Psoas muscle (tissue), 8 donors: ENCODE data around the gene IGSF9B. TPM values are rescaled to one million over a fixed set of nuclear protein-coding genes. Genes with fewer than 3 reads are reported as not detected.
"Not testable (repeated sequence)": the region's sequence is repeated elsewhere in the genome, so short reads cannot be mapped to it uniquely, and the experiment has no call there.

Source experiments
- ATAC-seq, 4 donors: fragments of 200-7000 bp; cut with Tn5 transposase; one replicate each; pipeline ENCODE4 v1.9.1; 2020; ENCODE audit warnings: moderate library complexity in 3 of 4, mild to moderate bottlenecking in 2 of 4
- DNase-seq, 2 donors: peaks; one replicate each; pipeline ENCODE4 v3.0.0-alpha.2; 2020
- H3K27ac ChIP-seq: fragments of 200-600 bp; one replicate; pipeline ENCODE4 v1.8.0; 2022
- H3K27me3 ChIP-seq, 3 donors: fragments of 200-600 bp in 1 of 3; one replicate each; pipeline versions ENCODE4 v1.6.1 to v1.8.0; 2013 to 2022; ENCODE audit warnings: low read length in 2 of 3, mild to moderate bottlenecking in 2 of 3, moderate library complexity in 1 of 3; ENCODE audit not compliant: insufficient read depth in 3 of 3
- H3K36me3 ChIP-seq, 2 donors: fragments of 200-600 bp in 1 of 2; one replicate each; pipeline versions ENCODE4 v1.6.1 to v1.8.0; 2013 to 2022; ENCODE audit warnings: low read depth in 1 of 2, mild to moderate bottlenecking in 1 of 2, moderate library complexity in 1 of 2; ENCODE audit not compliant: insufficient read depth in 1 of 2
- H3K4me1 ChIP-seq: fragments of 200-600 bp; one replicate; pipeline ENCODE4 v1.8.0; 2022
- H3K4me3 ChIP-seq: fragments of 200-600 bp; one replicate; pipeline ENCODE4 v1.8.0; 2022; ENCODE audit warnings: mild to moderate bottlenecking
- H3K9me3 ChIP-seq: fragments of 200-600 bp; one replicate; pipeline ENCODE4 v1.8.0; 2022
- WGBS, 3 donors: extraction: QIAGEN DNeasy Blood & Tissue Kit; methylation state at CpG; one replicate each; pipeline versions ENCODE4 v1.1.6 to v1.1.7; 2013; 5-methylcytosine and 5-hydroxymethylcytosine counted together
- intact Hi-C, 2 donors: fragments of 100-400 bp; cut with DNase I; formaldehyde crosslinking; loops; one replicate each; pipeline versions ENCODE4 v1.11.0 to v1.14.2; 2022
- long read RNA-seq, 2 donors: library from polyadenylated mRNA; unstranded; transcript quantifications; one replicate each; pipeline ENCODE4 v2.0.0, GENCODE V29; 2021
- polyA plus RNA-seq, 3 donors: library from polyadenylated mRNA; stranded (reverse); fragments of 200-250 nt; gene quantifications; one replicate each; pipeline ENCODE4 v1.2.3, GENCODE V29; 2013
- total RNA-seq, 4 donors: library from RNA; stranded (reverse); fragmentation: NEBNext Ultra II Directional in 2 of 4; extraction: Animal tissue kit (Norgen Biotek cat#: 25700) in 2 of 4; gene quantifications; one replicate each; pipeline versions ENCODE4 v1.2.1 to v1.2.4, GENCODE V29; 2021 to 2023
- TF ChIP-seq, protein P1 (sequence below): fragments of 200-600 bp; IDR thresholded peaks from one replicate; pipeline ENCODE4 v1.8.0; 2022; ENCODE audit warnings: antibody characterized with exemption
- donor health status: healthy with polysubstance abuse.
- donor health status: DM: no; HTN: no; CAD: no; lungs with moderate emphysema.
- donor health status: Bipolar disorder and iron deficiency.
- donor health status: healthy.
- donor health status: DM: yes; HTN: yes; CAD: no.
- donor health status: DM: no; HTN: no; CAD: no.
- donor health status: DM: no; HTN: no; CAD: no.
- donor health status: DM: yes; HTN: yes; CAD: no.

The IGSF9B gene
- total RNA-seq (1 to 10 TPM in 2 of 4 donors, under 1 TPM in 2; 0.84 to 3.4 (median 1.0) TPM), polyA plus RNA-seq (1 to 10 TPM in 1 of 3 donors, under 1 TPM in 2; 0.56 to 1.5 (median 0.65) TPM)
- long read RNA-seq, donor 1, result 0 reads
- long read RNA-seq, donor 2, result 0 reads

DNA sequence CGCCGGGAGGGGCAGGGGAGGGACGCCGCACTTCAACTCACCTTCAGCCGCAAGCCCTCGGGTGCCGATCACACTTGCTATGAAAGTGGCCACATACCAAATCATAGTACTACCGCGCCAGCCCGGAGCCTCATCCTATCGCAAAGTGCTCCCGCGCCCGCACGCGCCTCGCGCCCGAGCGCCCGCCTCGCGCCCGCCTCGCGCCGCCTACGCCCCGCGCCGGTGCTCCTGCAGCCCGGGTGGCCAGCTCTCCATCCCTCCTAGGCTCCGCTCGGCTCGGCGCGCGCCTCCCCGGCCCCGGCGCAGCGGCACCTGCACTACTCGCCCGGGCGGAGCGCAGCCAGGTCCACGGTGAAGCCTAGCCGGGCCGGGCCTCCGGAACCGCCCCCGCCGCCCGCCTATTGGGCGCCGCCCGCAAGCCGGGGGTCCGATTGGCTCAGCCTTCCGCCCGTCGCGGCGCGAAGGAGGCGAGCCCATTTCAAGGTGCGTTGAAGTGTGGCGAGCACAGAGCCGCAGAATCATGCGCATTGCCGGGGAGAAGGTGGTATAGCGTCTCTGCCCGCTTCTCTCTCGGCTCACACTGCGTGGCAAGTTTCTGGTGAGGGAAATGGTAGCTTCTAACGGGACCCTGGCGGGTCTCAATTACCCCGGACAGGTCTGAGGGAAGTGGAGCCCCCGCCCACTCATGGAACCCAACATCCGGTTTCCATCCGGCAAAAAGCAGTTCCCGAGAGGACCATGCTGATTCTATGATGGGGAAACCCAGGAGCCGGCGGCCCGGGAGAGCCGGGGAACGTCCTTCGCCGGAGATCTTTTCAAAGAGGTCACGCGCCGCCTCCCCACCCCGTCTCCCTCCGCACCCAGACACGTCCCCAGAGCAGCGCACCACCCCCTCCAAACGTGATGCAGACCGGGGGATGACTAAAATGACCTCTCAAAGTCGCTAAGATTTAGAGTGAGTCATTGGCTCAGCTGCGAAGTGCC lies at the start of gene IGSF9B:
Gene IGSF9B (minus strand): TSS at position 319 of the 984 bp plus-strand sequence. CDS start 214 bp downstream, at position 105.
- Histone ChIP-seq H3K4me1 (peaks cover 20% of the 10 kb centered on the region), H3K4me3 (peak within 1 kb of the TSS; percentile 82), H3K27me3 (peaks cover 0 to 24% (median 0%) of the 10 kb centered on the region in 3 donors), H3K9me3 (no peaks in the 10 kb centered on the region), H3K27ac (peak within 1 kb of the TSS; percentile 58), H3K36me3 (no peaks in the 10 kb centered on the region)
- WGBS, 3 donors, result 1% methylated on average over 78 to 100 of the region's 100 CpGs
- ATAC-seq (peak; percentile 97 to 98 (median 98)), DNase-seq (peak; percentile 83 to 92)
- TF ChIP-seq, protein P1, sequence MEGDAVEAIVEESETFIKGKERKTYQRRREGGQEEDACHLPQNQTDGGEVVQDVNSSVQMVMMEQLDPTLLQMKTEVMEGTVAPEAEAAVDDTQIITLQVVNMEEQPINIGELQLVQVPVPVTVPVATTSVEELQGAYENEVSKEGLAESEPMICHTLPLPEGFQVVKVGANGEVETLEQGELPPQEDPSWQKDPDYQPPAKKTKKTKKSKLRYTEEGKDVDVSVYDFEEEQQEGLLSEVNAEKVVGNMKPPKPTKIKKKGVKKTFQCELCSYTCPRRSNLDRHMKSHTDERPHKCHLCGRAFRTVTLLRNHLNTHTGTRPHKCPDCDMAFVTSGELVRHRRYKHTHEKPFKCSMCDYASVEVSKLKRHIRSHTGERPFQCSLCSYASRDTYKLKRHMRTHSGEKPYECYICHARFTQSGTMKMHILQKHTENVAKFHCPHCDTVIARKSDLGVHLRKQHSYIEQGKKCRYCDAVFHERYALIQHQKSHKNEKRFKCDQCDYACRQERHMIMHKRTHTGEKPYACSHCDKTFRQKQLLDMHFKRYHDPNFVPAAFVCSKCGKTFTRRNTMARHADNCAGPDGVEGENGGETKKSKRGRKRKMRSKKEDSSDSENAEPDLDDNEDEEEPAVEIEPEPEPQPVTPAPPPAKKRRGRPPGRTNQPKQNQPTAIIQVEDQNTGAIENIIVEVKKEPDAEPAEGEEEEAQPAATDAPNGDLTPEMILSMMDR, result no peak
- intact Hi-C loops, result no loop called here

DNA sequence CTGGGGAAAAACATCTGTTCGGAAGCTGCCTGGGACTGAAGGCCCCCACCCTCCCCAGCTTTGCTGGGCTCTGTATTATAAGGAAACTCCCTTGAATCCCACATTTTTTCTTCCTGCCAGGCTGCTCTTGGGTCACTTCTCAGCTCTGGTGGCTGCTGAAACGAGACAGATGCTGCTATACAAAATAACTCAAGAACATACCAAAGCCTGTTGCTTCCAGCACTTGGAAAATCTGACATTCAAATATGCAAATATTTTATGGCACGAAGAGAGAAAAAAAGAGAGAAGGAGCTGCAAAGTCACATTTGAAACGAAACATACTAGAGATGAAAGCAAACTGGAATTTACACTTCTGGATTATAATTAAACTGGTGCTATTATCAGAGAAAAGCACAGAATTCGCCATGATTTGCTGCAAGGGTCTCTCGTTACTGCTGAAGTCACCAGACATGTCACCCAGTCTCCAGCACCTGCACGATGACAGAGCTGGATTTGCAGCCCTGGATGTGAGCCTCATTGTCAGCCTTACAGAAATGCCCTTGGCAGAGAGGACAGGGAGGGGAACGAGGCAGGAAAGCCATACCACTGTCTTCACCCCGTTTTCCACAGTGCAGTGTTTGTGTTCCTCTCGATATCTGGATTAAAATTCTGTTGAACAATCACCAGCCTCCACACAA lies 47.9 kb upstream of the IGSF9B start:
- Histone ChIP-seq H3K27ac (no peak overlapping the region), H3K4me3 (no peak overlapping the region), H3K4me1 (no peaks in the 10 kb centered on the region), H3K27me3 (peaks cover 0 to 2% (median 0%) of the 10 kb centered on the region in 3 donors), H3K36me3 (no peaks in the 10 kb centered on the region), H3K9me3 (no peaks in the 10 kb centered on the region)
- TF ChIP-seq, protein P1, result no peak
- WGBS, 3 donors, result 22 to 23% (median 23%) methylated on average over 10 of the region's 10 CpGs
- ATAC-seq (peak in 2 of 4 donors; percentile 51 to 53), DNase-seq (no peak)
- intact Hi-C loops, result no loop called here

GRCh38 chr11:134003792-134004495 lies 47.2 kb upstream of the IGSF9B start:
- intact Hi-C loops, result no loop called here
- WGBS, 3 donors, result 48 to 52% (median 49%) methylated on average over 9 of the region's 9 CpGs
- DNase-seq (no peak), ATAC-seq (no peak)
- H3K4me3 ChIP-seq, result no peak overlapping the region
- no peaks in the 10 kb centered on the region for H3K4me1 ChIP-seq
- no peaks in the 10 kb centered on the region for H3K9me3 ChIP-seq
- no peaks in the 10 kb centered on the region for H3K36me3 ChIP-seq
- H3K27ac ChIP-seq, result no peak overlapping the region
- H3K27me3 ChIP-seq, result peaks cover 0 to 2% (median 0%) of the 10 kb centered on the region in 3 donors
- TF ChIP-seq, protein P1, result no peak

DNA sequence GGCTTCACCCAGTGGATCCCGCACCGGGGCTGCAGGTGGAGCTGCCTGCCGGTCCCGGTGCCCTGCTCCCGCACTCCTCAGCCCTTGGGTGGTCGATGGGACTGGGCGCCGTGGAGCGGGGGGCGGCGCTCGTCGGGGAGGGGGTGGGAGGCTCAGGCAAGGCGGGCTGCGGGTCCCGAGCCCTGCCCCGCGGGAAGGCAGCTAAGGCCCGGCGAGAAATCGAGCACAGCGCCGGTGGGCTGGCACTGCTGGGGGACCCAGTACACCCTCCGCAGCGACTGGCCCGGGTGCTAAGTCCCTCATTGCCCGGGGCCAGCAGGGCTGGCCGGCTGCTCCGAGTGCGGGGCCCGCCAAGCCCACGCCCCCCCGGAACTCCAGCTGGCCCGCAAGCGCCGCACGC lies 46.1 kb upstream of the IGSF9B start:
- ATAC-seq, H3K36me3 ChIP-seq, intact Hi-C loops, DNase-seq, H3K4me1 ChIP-seq, H3K27ac ChIP-seq, H3K4me3 ChIP-seq, H3K27me3 ChIP-seq, H3K9me3 ChIP-seq: not testable (repeated sequence)
- WGBS, 3 donors, result 93 to 95% (median 94%) methylated on average over 25 to 37 of the region's 37 CpGs

DNA sequence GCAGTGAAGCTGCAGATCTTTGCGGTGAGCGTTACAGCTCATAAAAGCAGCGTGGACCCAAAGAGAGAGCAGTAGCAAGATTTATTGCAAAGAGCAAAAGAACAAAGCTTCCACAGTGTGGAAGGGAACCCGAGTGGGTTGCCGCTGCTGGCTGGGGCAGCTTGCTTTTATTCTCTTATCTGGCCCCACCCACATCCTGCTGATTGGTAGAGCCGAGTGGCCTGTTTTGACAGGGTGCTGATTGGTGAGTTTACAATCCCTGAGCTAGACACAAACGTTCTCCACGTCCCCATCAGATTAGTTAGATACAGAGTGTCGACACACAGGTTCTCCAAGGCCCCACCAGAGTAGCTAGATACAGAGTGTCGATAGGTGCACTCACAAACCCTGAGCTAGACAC lies 45.6 kb upstream of the IGSF9B start:
- ATAC-seq, intact Hi-C loops, H3K4me3 ChIP-seq, H3K27ac ChIP-seq, H3K4me1 ChIP-seq, DNase-seq, H3K36me3 ChIP-seq, H3K27me3 ChIP-seq, H3K9me3 ChIP-seq: not testable (repeated sequence)
- WGBS, 3 donors, result 79 to 83% (median 82%) methylated on average over 10 of the region's 10 CpGs
